GM18861 (cell line): Measurements from ENCODE around the gene GALNT10.

ENCODE experiments used
- ATAC-seq: cut with Tn5 transposase; IDR thresholded peaks from one replicate; pipeline ENCODE4 v1.9.1; 2021; ENCODE audit not compliant: unreplicated experiment

The GALNT10 gene

GRCh38 chr5:154178661-154179060 is 11.9 kb upstream of the GALNT10 start:
- no peak for ATAC-seq

GRCh38 chr5:154179846-154180710 is 10.5 kb upstream of the GALNT10 start:
- ATAC-seq = peak; percentile 78

GRCh38 chr5:154181161-154181560 is 9.4 kb upstream of the GALNT10 start:
- ATAC-seq = no peak

- no peak for ATAC-seq
Measured at GRCh38 chr5:154189256-154189818, 1.2 kb upstream of the GALNT10 start.

GRCh38 chr5:154189819-154190594 is 526 bp upstream of the GALNT10 start:
- ATAC-seq = peak; percentile 60

- no peak for ATAC-seq
Measured at GRCh38 chr5:154191467-154192261, 1.1 kb downstream of the GALNT10 start.

- no peak for ATAC-seq
Measured at GRCh38 chr5:154193283-154193682, 2.8 kb downstream of the GALNT10 start.

- no peak for ATAC-seq
Measured at GRCh38 chr5:154193701-154194121, 3.2 kb downstream of the GALNT10 start.

- ATAC-seq = no peak
Measured at GRCh38 chr5:154194345-154195329, 4.1 kb downstream of the GALNT10 start.

- no peak for ATAC-seq
Measured at GRCh38 chr5:154196281-154196680, 5.7 kb downstream of the GALNT10 start.

GRCh38 chr5:154196955-154197652 is 6.6 kb downstream of the GALNT10 start:
- ATAC-seq = no peak

- ATAC-seq = peak; percentile 38
Measured at GRCh38 chr5:154197801-154198491, 7.4 kb downstream of the GALNT10 start.

- no peak for ATAC-seq
Measured at GRCh38 chr5:154198611-154199230, 8.2 kb downstream of the GALNT10 start.

GRCh38 chr5:154199263-154199662 is 8.7 kb downstream of the GALNT10 start:
- no peak for ATAC-seq

- ATAC-seq = no peak
Measured at GRCh38 chr5:154199671-154200220, 9.2 kb downstream of the GALNT10 start.

GRCh38 chr5:154200221-154200620 is 9.7 kb downstream of the GALNT10 start:
- no peak for ATAC-seq

- ATAC-seq = no peak
Measured at GRCh38 chr5:154201108-154201769, 10.7 kb downstream of the GALNT10 start.
